GM12873 (cell line): ENCODE results near the gene UBE2J2.

Experiments used
- TF ChIP-seq, protein P1 (sequence below): IDR thresholded peaks from 2 replicates; pipeline ENCODE4 v1.5.1; 2012; ENCODE audit warnings: low read depth, mild to moderate bottlenecking, moderate library complexity, low read length, control low read depth; ENCODE audit not compliant: insufficient read depth; ENCODE audit errors: missing control alignments

Gene UBE2J2

GRCh38 chr1:1222575-1223225 lies 51.0 kb downstream of the UBE2J2 start:
- TF ChIP-seq, protein P1, sequence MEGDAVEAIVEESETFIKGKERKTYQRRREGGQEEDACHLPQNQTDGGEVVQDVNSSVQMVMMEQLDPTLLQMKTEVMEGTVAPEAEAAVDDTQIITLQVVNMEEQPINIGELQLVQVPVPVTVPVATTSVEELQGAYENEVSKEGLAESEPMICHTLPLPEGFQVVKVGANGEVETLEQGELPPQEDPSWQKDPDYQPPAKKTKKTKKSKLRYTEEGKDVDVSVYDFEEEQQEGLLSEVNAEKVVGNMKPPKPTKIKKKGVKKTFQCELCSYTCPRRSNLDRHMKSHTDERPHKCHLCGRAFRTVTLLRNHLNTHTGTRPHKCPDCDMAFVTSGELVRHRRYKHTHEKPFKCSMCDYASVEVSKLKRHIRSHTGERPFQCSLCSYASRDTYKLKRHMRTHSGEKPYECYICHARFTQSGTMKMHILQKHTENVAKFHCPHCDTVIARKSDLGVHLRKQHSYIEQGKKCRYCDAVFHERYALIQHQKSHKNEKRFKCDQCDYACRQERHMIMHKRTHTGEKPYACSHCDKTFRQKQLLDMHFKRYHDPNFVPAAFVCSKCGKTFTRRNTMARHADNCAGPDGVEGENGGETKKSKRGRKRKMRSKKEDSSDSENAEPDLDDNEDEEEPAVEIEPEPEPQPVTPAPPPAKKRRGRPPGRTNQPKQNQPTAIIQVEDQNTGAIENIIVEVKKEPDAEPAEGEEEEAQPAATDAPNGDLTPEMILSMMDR: no peak

DNA sequence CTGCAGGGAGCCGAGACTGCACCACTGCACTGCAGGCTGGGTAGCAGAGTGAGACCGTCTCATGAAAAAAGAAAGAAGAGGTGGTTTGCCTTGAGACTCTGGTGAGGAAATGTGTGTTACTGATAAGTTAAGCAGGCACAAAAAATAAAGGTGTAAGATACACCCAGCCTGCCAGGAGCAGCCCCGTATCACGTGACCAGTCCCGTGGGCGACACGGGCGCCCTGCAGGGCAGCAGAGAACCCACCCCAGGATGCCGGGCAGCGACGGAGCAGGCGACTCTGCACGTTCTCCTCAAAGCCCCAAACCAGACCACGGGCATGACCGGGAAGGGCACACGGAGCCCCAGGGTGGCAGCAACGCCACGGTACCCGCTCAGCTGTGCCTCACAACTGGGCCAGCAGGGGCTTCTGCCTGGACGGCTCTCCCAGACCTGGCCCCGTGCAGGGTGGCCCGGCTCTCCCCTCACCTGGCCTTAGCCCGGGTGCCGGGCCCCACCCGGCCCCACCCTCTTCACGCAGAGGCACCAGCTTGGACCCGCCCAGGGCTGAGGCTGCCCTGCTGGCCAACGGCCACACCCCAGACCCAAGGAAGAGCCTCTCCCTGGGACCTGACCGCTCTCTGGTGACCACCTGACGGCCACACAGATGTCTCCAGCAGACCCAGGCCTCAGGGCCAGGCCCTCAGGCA lies 51.6 kb downstream of the UBE2J2 start:
- TF ChIP-seq, protein P1: no peak

DNA sequence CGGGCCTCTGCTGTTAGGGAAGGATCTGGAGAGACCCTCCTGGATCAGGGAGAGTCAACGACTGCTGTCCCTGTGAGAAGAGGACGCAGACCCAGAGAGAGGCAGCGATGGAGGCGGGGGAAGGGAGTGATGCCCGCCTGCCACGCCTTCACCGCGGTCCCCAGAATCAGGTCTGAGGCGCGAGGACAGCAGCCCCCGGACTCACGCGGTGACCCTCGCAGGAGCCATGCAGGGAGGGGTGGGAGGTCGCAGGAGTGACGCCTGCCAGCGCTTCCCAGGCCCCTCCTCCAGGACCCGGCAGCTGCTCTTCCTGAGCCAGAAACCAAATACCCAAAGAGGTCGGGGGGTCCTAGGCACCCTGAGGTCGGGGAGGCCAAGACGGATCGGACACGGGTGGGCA lies 53.5 kb downstream of the UBE2J2 start:
- TF ChIP-seq, protein P1: no peak

- TF ChIP-seq, protein P1: no peak
These were observed 54.3 kb downstream of the UBE2J2 start for GRCh38 chr1:1219341-1219740.

DNA sequence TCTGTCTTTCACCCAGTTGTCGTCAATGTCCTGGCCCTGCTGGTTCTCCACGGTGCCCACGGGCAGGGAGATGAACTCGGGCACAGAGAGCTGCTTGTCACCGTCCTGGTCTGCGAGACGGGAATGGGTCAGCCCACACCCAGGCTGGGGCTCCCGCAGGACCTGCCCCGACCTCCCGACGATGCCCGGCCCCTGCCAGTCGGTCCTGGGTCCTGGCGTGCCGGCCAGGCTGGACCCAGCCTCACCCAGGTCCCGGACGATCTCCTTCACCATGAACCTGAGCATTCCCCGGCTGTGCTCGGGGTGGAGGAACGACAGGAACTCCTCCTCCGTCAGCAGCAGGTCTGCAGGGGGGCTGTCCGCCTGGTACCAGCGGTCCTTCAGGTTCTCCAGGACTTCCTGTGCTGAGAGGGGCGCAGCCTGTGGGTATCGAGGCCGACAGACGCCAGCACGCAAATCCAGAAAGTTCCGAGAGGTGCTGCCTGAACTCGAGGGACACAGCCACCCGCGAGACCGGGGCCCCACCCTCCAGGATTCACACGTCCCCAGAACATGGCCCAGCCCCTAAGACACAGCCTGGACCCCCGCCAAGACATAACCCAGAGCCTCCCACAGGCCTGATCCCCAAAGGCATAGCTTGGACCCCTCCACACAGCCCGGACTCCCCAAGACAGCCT lies 55.0 kb downstream of the UBE2J2 start:
- TF ChIP-seq, protein P1: no peak

- TF ChIP-seq, protein P1: no peak
These were observed 55.8 kb downstream of the UBE2J2 start for GRCh38 chr1:1217621-1218523.
